GM10248 (cell line): ENCODE data around the gene DNAH3.
A peak's percentile ranks its signal among the peaks of the same experiment; 100 is the strongest.

Source experiments
- CTCF ChIA-PET: fragments of 300-600 bp; sonication (Branson Sonifier 250); formaldehyde crosslinking; extraction: SDS; loops from one replicate; lab custom pipeline; 2021; ENCODE audit warnings: antibody characterized with exemption; lab: Yijun Ruan, JAX
- POLR2A ChIA-PET: fragments of 350-650 bp; sonication (Branson Sonifier 250); formaldehyde crosslinking; extraction: SDS; loops from one replicate; lab custom pipeline; 2020; ENCODE audit warnings: antibody characterized with exemption; lab: Yijun Ruan, JAX
- DNase-seq: peaks from one replicate; pipeline ENCODE4 v3.0.0; 2012; ENCODE audit errors: extremely low spot score
- CTCF ChIP-seq: IDR thresholded peaks from 2 replicates; pipeline ENCODE4 v1.5.1; 2012; ENCODE audit warnings: mild to moderate bottlenecking, low read depth; ENCODE audit errors: extremely low read depth, missing control alignments, control extremely low read depth

Gene DNAH3

GRCh38 chr16:20944861-20945574 is 205.6 kb downstream of the DNAH3 start:
- POLR2A ChIA-PET = no interaction called here
- CTCF ChIA-PET = interaction anchor here (2.3 kb wide), 1 partner anchor 95 kb away, joined by 11 read pairs; no protein-coding TSS in a partner anchor
- DNase-seq = no peak
- TF ChIP-seq CTCF = peak; percentile 8

- POLR2A ChIA-PET = no interaction called here
- CTCF ChIA-PET = interaction anchor here (1.8 kb wide), 1 partner anchor 67 kb away, joined by 6 read pairs; no protein-coding TSS in a partner anchor
- DNase-seq = no peak
- TF ChIP-seq CTCF = no peak
Observed at GRCh38 chr16:20942256-20942655, 208.4 kb downstream of the DNAH3 start.

GRCh38 chr16:20941636-20941926 is 209.1 kb downstream of the DNAH3 start:
- TF ChIP-seq CTCF = no peak
- DNase-seq = no peak
- ChIA-PET POLR2A (no interaction called here), CTCF (interaction anchor here (0.7 to 1.8 kb wide), 2 partner anchors 67 to 1698 kb away, joined by 3 to 6 read pairs; no protein-coding TSS in a partner anchor)

GRCh38 chr16:20940871-20941635 is 209.6 kb downstream of the DNAH3 start:
- DNase-seq = no peak
- ChIA-PET CTCF (interaction anchor here (0.7 to 1.8 kb wide), 2 partner anchors 66 to 1697 kb away, joined by 3 to 6 read pairs; no protein-coding TSS in a partner anchor), POLR2A (no interaction called here)
- no peak for TF ChIP-seq CTCF

GRCh38 chr16:20939611-20940010 is 211.0 kb downstream of the DNAH3 start:
- DNase-seq = no peak

More at GRCh38 chr16:20939611-20940010, 211.0 kb downstream of the DNAH3 start:
- TF ChIP-seq CTCF = no peak
- ChIA-PET CTCF (no interaction called here), POLR2A (no interaction called here)
